ENCODE data around the gene FNDC3A. TPM values are rescaled to one million over a fixed set of nuclear protein-coding genes. Genes with fewer than 3 reads are reported as not detected.

The FNDC3A gene
- total RNA-seq, 1 experiment from 2014 or later, result 61.4 TPM

GRCh38 chr13:49245101-49245500 lies 269.4 kb downstream of the FNDC3A start:
- POLR2A ChIA-PET, result no interaction called here
- intact Hi-C loops (cut with micrococcal nuclease), result no loop called here
- H3K9me3 Mint-ChIP-seq (ENCODE audit: unreplicated experiment), result no peaks in the 10 kb centered on the region
- H3K4me1 Mint-ChIP-seq (ENCODE audit: insufficient read depth, unreplicated experiment), result peaks cover 2% of the 10 kb centered on the region
- no peak for DNase-seq (ENCODE audit: unreplicated experiment)
- no peaks in the 10 kb centered on the region for H3K27me3 Mint-ChIP-seq (ENCODE audit: insufficient read depth, unreplicated experiment)
- BruUV-seq (replicated peaks), result no TSS peak
- CTCF ChIA-PET, result interaction anchor here (0.6 kb wide), 2 partner anchors 360 to 619 kb away, joined by 3 read pairs; no protein-coding TSS in a partner anchor
- no peak for TF ChIP-seq CTCF (IDR thresholded peaks at IDR 0.05; ENCODE audit: unreplicated experiment)
- H3K4me3 Mint-ChIP-seq (ENCODE audit: unreplicated experiment), result no peak overlapping the region
- H3K36me3 Mint-ChIP-seq (ENCODE audit: insufficient read depth, unreplicated experiment), result peaks cover 4% of the 10 kb centered on the region
- no peak overlapping the region for H3K27ac Mint-ChIP-seq (ENCODE audit: low read depth, unreplicated experiment)

GRCh38 chr13:49246850-49247642 lies 271.3 kb downstream of the FNDC3A start:
- intact Hi-C loops (cut with micrococcal nuclease), result no loop called here
- H3K27ac Mint-ChIP-seq (ENCODE audit: low read depth, unreplicated experiment), result peak overlapping the region; percentile 97
- peaks cover 4% of the 10 kb centered on the region for H3K36me3 Mint-ChIP-seq (ENCODE audit: insufficient read depth, unreplicated experiment)
- no peaks in the 10 kb centered on the region for H3K27me3 Mint-ChIP-seq (ENCODE audit: insufficient read depth, unreplicated experiment)
- H3K4me1 Mint-ChIP-seq (ENCODE audit: insufficient read depth, unreplicated experiment), result peaks cover 6% of the 10 kb centered on the region
- DNase-seq (ENCODE audit: unreplicated experiment), result no peak
- peak overlapping the region; percentile 96 for H3K4me3 Mint-ChIP-seq (ENCODE audit: unreplicated experiment)
- ChIA-PET POLR2A (interaction anchor here (0.5 to 2.8 kb wide), 31 partner anchors 8 to 546 kb away, joined by 3 to 28 read pairs (median 4); partner anchors contain the start of genes CAB39L, FNDC3A, KPNA3 and RCBTB1), CTCF (interaction anchor here (0.6 to 1.5 kb wide), 3 partner anchors 11 to 1267 kb away, joined by 3 to 4 read pairs (median 4); no protein-coding TSS in a partner anchor)
- TSS peak; percentile 81 for BruUV-seq (replicated peaks)
- no peak for TF ChIP-seq CTCF (IDR thresholded peaks at IDR 0.05; ENCODE audit: unreplicated experiment)
- H3K9me3 Mint-ChIP-seq (ENCODE audit: unreplicated experiment), result no peaks in the 10 kb centered on the region

- Mint-ChIP-seq H3K36me3 (ENCODE audit: insufficient read depth, unreplicated experiment) (peaks cover 4% of the 10 kb centered on the region), H3K27me3 (ENCODE audit: insufficient read depth, unreplicated experiment) (no peaks in the 10 kb centered on the region), H3K27ac (ENCODE audit: low read depth, unreplicated experiment) (peak within 1 kb of the TSS; percentile 97), H3K9me3 (ENCODE audit: unreplicated experiment) (no peaks in the 10 kb centered on the region), H3K4me1 (ENCODE audit: insufficient read depth, unreplicated experiment) (peaks cover 6% of the 10 kb centered on the region), H3K4me3 (ENCODE audit: unreplicated experiment) (peak within 1 kb of the TSS; percentile 96)
- ChIA-PET CTCF (interaction anchor here (0.6 to 1.5 kb wide), 10 partner anchors 8 to 1268 kb away, joined by 3 to 4 read pairs (median 4); no protein-coding TSS in a partner anchor), POLR2A (interaction anchor here (0.6 to 2.8 kb wide), 36 partner anchors 9 to 545 kb away, joined by 3 to 28 read pairs (median 4); partner anchors contain the start of genes CAB39L, FNDC3A, KPNA3 and RCBTB1)
- peak; percentile 95 for DNase-seq (ENCODE audit: unreplicated experiment)
- TSS peak; percentile 48 for BruUV-seq (replicated peaks)
- intact Hi-C loops (cut with micrococcal nuclease), result no loop called here
- TF ChIP-seq CTCF (IDR thresholded peaks at IDR 0.05; ENCODE audit: unreplicated experiment), result no peak
Measured at GRCh38 chr13:49247643-49248621, 272.2 kb downstream of the FNDC3A start, which contains the start of gene CDADC1. Gene CDADC1, plus strand, starts transcription at chr13:49247925. Its CDS starts 113 bp downstream, at chr13:49248038.
